GM23338 (cell line): ENCODE results near the gene NCS1.

ENCODE experiments used
- CREB1 ChIP-seq: fragments of 250-450 bp; sonication (Bioruptor Pico); IDR thresholded peaks from 2 replicates; pipeline ENCODE4 v1.5.0; 2020; ENCODE audit warnings: low read depth, mild to moderate bottlenecking, moderate library complexity
- CTCF ChIP-seq, 2 experiments: fragments of 200-600 bp in 1 of 2; sonication (generic) in 1 of 2; conservative IDR thresholded peaks; 2 replicates each; pipeline versions ENCODE4 v1.5.1 to v1.6.1; 2016 to 2017; ENCODE audit warnings: antibody characterized with exemption in 2 of 2, low read depth in 2 of 2, mild to moderate bottlenecking in 2 of 2, moderate library complexity in 1 of 2
- EZH2 ChIP-seq: fragments of 200-600 bp; sonication (generic); IDR thresholded peaks from one replicate; pipeline ENCODE4 v1.8.0; 2017; ENCODE audit warnings: antibody characterized with exemption, mild to moderate bottlenecking, low read depth; ENCODE audit not compliant: unreplicated experiment
- EZH2phosphoT487 ChIP-seq: fragments of 200-600 bp; sonication (generic); IDR thresholded peaks from one replicate; pipeline ENCODE4 v1.8.1; 2018; ENCODE audit warnings: antibody characterized with exemption; ENCODE audit not compliant: unreplicated experiment
- JUNB ChIP-seq: IDR thresholded peaks from one replicate; pipeline ENCODE4 v1.6.1; 2016; ENCODE audit warnings: antibody characterized with exemption; ENCODE audit not compliant: unreplicated experiment
- POLR2AphosphoS5 ChIP-seq: IDR thresholded peaks from 2 replicates; pipeline ENCODE4 v1.6.1; 2016; ENCODE audit warnings: antibody characterized with exemption, low read depth
- STAT1 ChIP-seq: IDR thresholded peaks from one replicate; pipeline ENCODE4 v1.6.1; 2016; ENCODE audit warnings: antibody characterized with exemption; ENCODE audit not compliant: unreplicated experiment
- ZNF114 ChIP-seq: fragments of 250-450 bp; sonication (Bioruptor Pico); IDR thresholded peaks from 2 replicates; pipeline ENCODE4 v1.5.0; 2020; ENCODE audit warnings: mild to moderate bottlenecking, moderate library complexity
- ZNF462 ChIP-seq: fragments of 250-450 bp; sonication (Bioruptor Pico); IDR thresholded peaks from 2 replicates; pipeline ENCODE4 v1.5.0; 2020; ENCODE audit warnings: mild to moderate bottlenecking, moderate library complexity
- TF ChIP-seq, protein P1 (sequence below): IDR thresholded peaks from one replicate; pipeline ENCODE4 v1.6.1; 2018; ENCODE audit warnings: antibody characterized with exemption; ENCODE audit not compliant: unreplicated experiment

DNA sequence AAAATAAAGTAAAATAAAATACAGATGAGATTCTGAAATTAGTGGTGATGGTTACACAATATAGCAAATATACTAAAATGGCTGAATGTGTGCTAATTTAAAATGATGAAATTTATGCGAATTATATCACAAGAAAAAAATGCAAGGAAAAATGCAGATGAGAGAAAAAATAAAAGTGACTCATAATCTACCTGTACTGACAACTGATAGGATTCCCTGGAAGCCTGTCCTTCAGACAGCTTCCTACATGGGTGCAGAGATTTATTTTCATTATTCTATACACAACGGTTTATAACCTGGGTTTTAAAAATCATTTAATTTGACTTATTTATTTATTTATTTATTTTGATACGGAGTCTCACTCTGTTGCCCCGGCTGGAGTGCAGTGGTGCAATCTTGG lies 5.8 kb upstream of the NCS1 start:
- TF ChIP-seq CTCF (conservative IDR thresholded peaks at IDR 0.05; ENCODE audit: low read depth in 2 of 2) (no peak), EZH2 (no peak), POLR2AphosphoS5 (no peak), EZH2phosphoT487 (no peak), JUNB (no peak), CREB1 (CRISPR knock-in tag) (no peak), ZNF114 (CRISPR knock-in tag) (no peak), STAT1 (no peak), ZNF462 (CRISPR knock-in tag) (no peak)
- TF ChIP-seq, protein P1, sequence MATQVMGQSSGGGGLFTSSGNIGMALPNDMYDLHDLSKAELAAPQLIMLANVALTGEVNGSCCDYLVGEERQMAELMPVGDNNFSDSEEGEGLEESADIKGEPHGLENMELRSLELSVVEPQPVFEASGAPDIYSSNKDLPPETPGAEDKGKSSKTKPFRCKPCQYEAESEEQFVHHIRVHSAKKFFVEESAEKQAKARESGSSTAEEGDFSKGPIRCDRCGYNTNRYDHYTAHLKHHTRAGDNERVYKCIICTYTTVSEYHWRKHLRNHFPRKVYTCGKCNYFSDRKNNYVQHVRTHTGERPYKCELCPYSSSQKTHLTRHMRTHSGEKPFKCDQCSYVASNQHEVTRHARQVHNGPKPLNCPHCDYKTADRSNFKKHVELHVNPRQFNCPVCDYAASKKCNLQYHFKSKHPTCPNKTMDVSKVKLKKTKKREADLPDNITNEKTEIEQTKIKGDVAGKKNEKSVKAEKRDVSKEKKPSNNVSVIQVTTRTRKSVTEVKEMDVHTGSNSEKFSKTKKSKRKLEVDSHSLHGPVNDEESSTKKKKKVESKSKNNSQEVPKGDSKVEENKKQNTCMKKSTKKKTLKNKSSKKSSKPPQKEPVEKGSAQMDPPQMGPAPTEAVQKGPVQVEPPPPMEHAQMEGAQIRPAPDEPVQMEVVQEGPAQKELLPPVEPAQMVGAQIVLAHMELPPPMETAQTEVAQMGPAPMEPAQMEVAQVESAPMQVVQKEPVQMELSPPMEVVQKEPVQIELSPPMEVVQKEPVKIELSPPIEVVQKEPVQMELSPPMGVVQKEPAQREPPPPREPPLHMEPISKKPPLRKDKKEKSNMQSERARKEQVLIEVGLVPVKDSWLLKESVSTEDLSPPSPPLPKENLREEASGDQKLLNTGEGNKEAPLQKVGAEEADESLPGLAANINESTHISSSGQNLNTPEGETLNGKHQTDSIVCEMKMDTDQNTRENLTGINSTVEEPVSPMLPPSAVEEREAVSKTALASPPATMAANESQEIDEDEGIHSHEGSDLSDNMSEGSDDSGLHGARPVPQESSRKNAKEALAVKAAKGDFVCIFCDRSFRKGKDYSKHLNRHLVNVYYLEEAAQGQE = no peak
